Naive thymus-derived CD4-positive, alpha-beta T cell (primary cell): ENCODE data around the gene HEXD. TPM values are rescaled to one million over a fixed set of nuclear protein-coding genes. Genes with fewer than 3 reads are reported as not detected.

Experiments used
- ATAC-seq: fragments of 150-1000 bp; cut with Tn5 transposase; 2 replicates; pipeline ENCODE4 v1.10.0; 2021; ENCODE audit warnings: mild to moderate bottlenecking, moderate library complexity
- CTCF ChIA-PET: fragments of 350-600 bp; sonication (Branson Sonifier 250); formaldehyde crosslinking; loops from one replicate; lab custom pipeline; 2021; ENCODE audit warnings: antibody characterized with exemption; lab: Charles Lee
- POLR2A ChIA-PET: fragments of 350-600 bp; sonication (Branson Sonifier 250); formaldehyde crosslinking; loops from one replicate; lab custom pipeline; 2021; ENCODE audit warnings: antibody characterized with exemption, inconsistent platforms; lab: Charles Lee
- DNase-seq, 9 donors: peaks; one replicate each; pipeline versions ENCODE4 v3.0.0 to v3.0.0-alpha.2; 2020 to 2022; ENCODE audit warnings: mixed read lengths in 1 of 9
- H3K27ac ChIP-seq: one replicate; pipeline ENCODE4 v1.7.0; 2013; ENCODE audit warnings: mild to moderate bottlenecking, low read depth, low read length, moderate library complexity
- H3K27me3 ChIP-seq, 2 donors: one replicate each; pipeline ENCODE4 v1.7.0; 2013; ENCODE audit warnings: low read length in 2 of 2, mild to moderate bottlenecking in 2 of 2, moderate library complexity in 2 of 2; ENCODE audit not compliant: control insufficient read depth in 2 of 2, insufficient read depth in 2 of 2
- H3K36me3 ChIP-seq, 3 experiments: 1 replicate in 2 of 3; 2 replicates in 1 of 3; pipeline ENCODE4 v1.7.0; 2013; ENCODE audit warnings: low read length in 3 of 3, mild to moderate bottlenecking in 3 of 3, moderate library complexity in 1 of 3; ENCODE audit not compliant: insufficient read depth in 3 of 3, control insufficient read depth in 2 of 3
- H3K4me1 ChIP-seq, 2 donors: one replicate each; pipeline ENCODE4 v1.7.0; 2013; ENCODE audit warnings: low read length in 2 of 2, mild to moderate bottlenecking in 2 of 2, moderate library complexity in 1 of 2; ENCODE audit not compliant: control insufficient read depth in 2 of 2, insufficient read depth in 2 of 2
- H3K4me3 ChIP-seq: 2 replicates; pipeline ENCODE4 v1.7.0; 2013; ENCODE audit warnings: mild to moderate bottlenecking, low read length
- H3K9me3 ChIP-seq, 3 experiments: 1 replicate in 2 of 3; 2 replicates in 1 of 3; pipeline ENCODE4 v1.7.0; 2013; ENCODE audit warnings: low read length in 3 of 3; ENCODE audit not compliant: control insufficient read depth in 2 of 3
- H3K27ac Mint-ChIP-seq, 9 donors: one replicate each; pipeline ENCODE4 v1.8.0; 2020 to 2022; ENCODE audit warnings: mixed read lengths in 9 of 9, mild to moderate bottlenecking in 8 of 9, moderate library complexity in 5 of 9, inconsistent platforms in 2 of 9
- H3K27me3 Mint-ChIP-seq, 5 donors: one replicate each; pipeline ENCODE4 v1.8.0; 2021 to 2022; ENCODE audit warnings: mixed read lengths in 5 of 5, mild to moderate bottlenecking in 1 of 5
- H3K36me3 Mint-ChIP-seq, 5 donors: one replicate each; pipeline ENCODE4 v1.8.0; 2020 to 2022; ENCODE audit warnings: mixed read lengths in 5 of 5, mild to moderate bottlenecking in 3 of 5, inconsistent platforms in 1 of 5
- H3K4me1 Mint-ChIP-seq, 7 donors: one replicate each; pipeline ENCODE4 v1.8.0; 2020 to 2022; ENCODE audit warnings: mixed read lengths in 7 of 7, mild to moderate bottlenecking in 3 of 7, inconsistent platforms in 1 of 7
- H3K4me3 Mint-ChIP-seq, 10 donors: one replicate each; pipeline ENCODE4 v1.8.0; 2020 to 2022; ENCODE audit warnings: mild to moderate bottlenecking in 10 of 10, mixed read lengths in 10 of 10, moderate library complexity in 6 of 10, inconsistent platforms in 2 of 10
- H3K9me3 Mint-ChIP-seq, 11 donors: one replicate each; pipeline ENCODE4 v1.8.0; 2020 to 2022; ENCODE audit warnings: mixed read lengths in 11 of 11, mild to moderate bottlenecking in 4 of 11, inconsistent platforms in 1 of 11, moderate library complexity in 1 of 11
- intact Hi-C, 2 donors: fragments of 100-400 bp; cut with micrococcal nuclease; formaldehyde crosslinking; loops; one replicate each; pipeline ENCODE4 v1.15.1; 2023
- polyA plus RNA-seq, 2 donors: library from polyadenylated mRNA; unstranded; fragments of 300-500 nt; fragmentation: Illumina TruSeq; gene quantifications; one replicate each; pipeline ENCODE4 v1.2.3, GENCODE V29; 2021
- total RNA-seq, 6 experiments: library from RNA in 5 of 6; stranded (reverse) in 5 of 6; gene quantifications; 1 replicate in 5 of 6; 2 replicates in 1 of 6; pipeline ENCODE4 v1.2.3 and lab custom pipeline; 2021 to 2026

Gene HEXD
- total and polyA plus RNA-seq, 7 experiments from 2014 or later: 12.5 to 153 (median 66.8) TPM

DNA sequence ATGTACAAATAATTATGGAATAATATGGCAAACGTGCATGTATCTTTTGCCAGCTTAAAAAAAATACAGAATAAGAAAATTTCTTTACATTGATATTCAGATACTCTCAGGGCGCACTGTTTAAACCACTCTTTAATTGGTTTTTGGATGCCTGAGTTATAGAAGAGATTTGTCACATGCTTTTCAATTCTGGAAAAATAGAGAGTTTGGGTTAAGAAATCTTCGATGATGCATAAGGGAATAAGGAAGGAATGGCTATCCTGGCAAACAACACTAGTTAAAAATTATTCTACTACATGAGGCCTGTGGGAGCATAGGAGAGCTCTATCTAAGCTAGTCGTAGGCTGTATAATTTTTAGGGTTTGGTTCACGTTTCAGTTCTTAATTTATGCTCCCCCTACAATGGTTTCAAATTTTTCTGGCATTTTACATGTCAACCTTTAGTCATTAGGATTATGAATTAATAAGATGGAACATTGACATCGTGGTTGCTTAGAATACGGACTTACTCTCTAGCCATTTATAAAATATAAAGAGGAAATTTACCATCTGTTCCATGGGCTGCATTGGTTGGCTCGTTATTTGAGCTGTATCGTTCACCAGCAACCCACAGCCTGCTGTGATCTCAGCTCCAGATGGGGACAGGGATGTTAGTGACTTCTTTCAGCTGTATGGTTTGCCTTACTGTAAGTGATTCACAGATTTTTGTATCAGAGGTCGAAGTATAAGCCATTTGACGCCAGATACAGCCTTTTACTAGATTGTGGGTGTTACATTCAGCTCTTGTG, 56.3 kb downstream of the HEXD start:
- peaks cover 0 to 25% (median 4%) of the 10 kb centered on the region in 7 donors for H3K4me1 Mint-ChIP-seq
- peak overlapping the region in 1 of 9 donors; percentile 64 for H3K27ac Mint-ChIP-seq

DNA sequence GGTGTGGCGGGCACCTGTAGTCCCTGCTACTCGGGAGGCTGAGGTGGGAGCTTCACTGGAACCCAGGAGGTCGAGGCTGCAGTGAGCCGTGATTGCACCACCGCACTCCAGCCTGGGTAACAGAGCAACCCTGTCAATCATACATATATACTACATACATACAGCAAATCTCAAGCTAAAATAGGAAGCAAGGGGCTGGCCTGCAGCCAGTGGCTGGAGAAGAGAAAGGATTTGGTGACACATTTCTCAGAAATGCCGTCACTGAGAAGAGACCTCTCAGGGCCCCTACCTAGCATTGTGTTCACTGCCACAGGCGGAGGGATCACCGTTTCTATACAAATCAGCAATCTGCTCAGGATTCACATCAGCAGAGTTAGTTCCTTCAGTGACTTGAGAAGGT, 57.3 kb downstream of the HEXD start:
- intact Hi-C loops: no loop called here
- H3K27me3 Mint-ChIP-seq: no peaks in the 10 kb centered on the region
- DNase-seq: no peak
- CTCF ChIA-PET: no interaction called here
- no peak overlapping the region for H3K27ac Mint-ChIP-seq
- H3K4me3 Mint-ChIP-seq: no peak overlapping the region
- H3K9me3 ChIP-seq: no peaks in the 10 kb centered on the region
- ATAC-seq: no peak
- POLR2A ChIA-PET: no interaction called here
- H3K36me3 Mint-ChIP-seq: peaks cover 0 to 28% (median 7%) of the 10 kb centered on the region in 5 donors
- peaks cover 0 to 1% (median 0%) of the 10 kb centered on the region in 11 donors for H3K9me3 Mint-ChIP-seq
- H3K36me3 ChIP-seq: peaks cover 0 to 63% (median 10%) of the 10 kb centered on the region in 3 experiments
- H3K27me3 ChIP-seq: no peaks in the 10 kb centered on the region
- no peaks in the 10 kb centered on the region for H3K4me1 ChIP-seq
- H3K27ac ChIP-seq: no peak overlapping the region
- H3K4me1 Mint-ChIP-seq: peaks cover 0 to 22% (median 4%) of the 10 kb centered on the region in 7 donors
- no peak overlapping the region for H3K4me3 ChIP-seq

More for the DNA sequence above, 56.3 kb downstream of the HEXD start:
- no peaks in the 10 kb centered on the region for H3K27me3 Mint-ChIP-seq
- H3K9me3 ChIP-seq: no peaks in the 10 kb centered on the region
- H3K4me1 ChIP-seq: no peaks in the 10 kb centered on the region
- ChIA-PET CTCF (no interaction called here), POLR2A (interaction anchor here (0.8 to 1.0 kb wide), 2 partner anchors 14 to 207 kb away, joined by 3 to 4 read pairs; no protein-coding TSS in a partner anchor)
- no peaks in the 10 kb centered on the region for H3K27me3 ChIP-seq
- H3K9me3 Mint-ChIP-seq: peaks cover 0 to 1% (median 0%) of the 10 kb centered on the region in 11 donors
- peaks cover 3 to 29% (median 11%) of the 10 kb centered on the region in 5 donors for H3K36me3 Mint-ChIP-seq
- H3K4me3 Mint-ChIP-seq: no peak overlapping the region
- ATAC-seq (no peak), DNase-seq (no peak)
- H3K36me3 ChIP-seq: peaks cover 0 to 60% (median 10%) of the 10 kb centered on the region in 3 experiments
- intact Hi-C loops: no loop called here
- H3K27ac ChIP-seq: no peak overlapping the region
- H3K4me3 ChIP-seq: no peak overlapping the region

DNA sequence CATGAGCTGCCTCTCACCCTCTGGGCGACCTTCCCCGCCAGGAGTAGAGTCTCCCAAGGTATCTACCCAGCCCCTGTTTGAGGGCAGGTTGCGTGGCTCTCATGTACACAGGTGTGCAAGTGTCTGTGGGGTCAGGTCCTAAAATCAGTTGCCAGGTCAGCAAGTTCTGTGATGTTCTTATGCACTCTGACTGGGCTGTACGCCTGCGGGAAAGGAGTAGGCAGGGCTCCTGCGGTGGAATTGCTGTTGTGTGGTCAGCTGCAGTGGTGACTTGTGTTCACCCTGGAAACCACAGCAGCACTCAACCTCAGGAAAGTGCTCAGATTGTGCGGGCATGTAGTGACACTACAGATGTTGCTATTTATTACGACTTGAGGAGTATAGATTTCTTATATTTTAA, 59.8 kb downstream of the HEXD start:
- Mint-ChIP-seq H3K4me3 (peak overlapping the region in 1 of 10 donors; percentile 29), H3K27me3 (no peaks in the 10 kb centered on the region), H3K36me3 (peaks cover 3 to 27% (median 9%) of the 10 kb centered on the region in 5 donors), H3K27ac (peak overlapping the region in 3 of 9 donors; percentile 6 to 51 (median 38)), H3K4me1 (peaks cover 0 to 27% (median 2%) of the 10 kb centered on the region in 7 donors), H3K9me3 (peaks cover 0 to 1% (median 0%) of the 10 kb centered on the region in 11 donors)
- ATAC-seq: no peak
- intact Hi-C loops: no loop called here
- H3K36me3 ChIP-seq: peaks cover 0 to 78% (median 17%) of the 10 kb centered on the region in 3 experiments
- ChIA-PET CTCF (no interaction called here), POLR2A (no interaction called here)
- H3K4me3 ChIP-seq: no peak overlapping the region
- no peaks in the 10 kb centered on the region for H3K4me1 ChIP-seq
- no peak for DNase-seq
- H3K27me3 ChIP-seq: no peaks in the 10 kb centered on the region
- H3K27ac ChIP-seq: no peak overlapping the region
- no peaks in the 10 kb centered on the region for H3K9me3 ChIP-seq

GRCh38 chr17:82479602-82480001, 61.5 kb downstream of the HEXD start:
- CTCF ChIA-PET: no interaction called here
- H3K36me3 Mint-ChIP-seq: peaks cover 3 to 31% (median 10%) of the 10 kb centered on the region in 5 donors
- Histone ChIP-seq H3K4me1 (no peaks in the 10 kb centered on the region), H3K27ac (no peak overlapping the region), H3K4me3 (no peak overlapping the region), H3K27me3 (no peaks in the 10 kb centered on the region), H3K9me3 (no peaks in the 10 kb centered on the region), H3K36me3 (peaks cover 0 to 85% (median 13%) of the 10 kb centered on the region in 3 experiments)
- intact Hi-C loops: loop anchor here in 1 of 2 donors (2.0 kb wide), 1 partner anchor 71 kb away; no protein-coding TSS in a partner anchor
- no peak for ATAC-seq
- H3K27ac Mint-ChIP-seq: peak overlapping the region in 4 of 9 donors; percentile 14 to 82 (median 32)
- peaks cover 0 to 27% (median 2%) of the 10 kb centered on the region in 7 donors for H3K4me1 Mint-ChIP-seq
- no peaks in the 10 kb centered on the region for H3K27me3 Mint-ChIP-seq
- H3K4me3 Mint-ChIP-seq: no peak overlapping the region
- POLR2A ChIA-PET: interaction anchor here (1.8 kb wide), 1 partner anchor 22 kb away, joined by 5 read pairs; the partner anchor contains the start of gene NARF
- DNase-seq: no peak
- peaks cover 0 to 1% (median 0%) of the 10 kb centered on the region in 11 donors for H3K9me3 Mint-ChIP-seq

GRCh38 chr17:82480318-82480717, 62.2 kb downstream of the HEXD start:
- ChIA-PET POLR2A (interaction anchor here (1.8 kb wide), 1 partner anchor 22 kb away, joined by 5 read pairs; the partner anchor contains the start of gene NARF), CTCF (no interaction called here)
- Mint-ChIP-seq H3K27me3 (no peaks in the 10 kb centered on the region), H3K27ac (no peak overlapping the region), H3K36me3 (peaks cover 3 to 38% (median 13%) of the 10 kb centered on the region in 5 donors), H3K4me1 (peaks cover 0 to 34% (median 2%) of the 10 kb centered on the region in 7 donors), H3K9me3 (peaks cover 0 to 1% (median 0%) of the 10 kb centered on the region in 11 donors), H3K4me3 (no peak overlapping the region)
- no peaks in the 10 kb centered on the region for H3K4me1 ChIP-seq
- H3K4me3 ChIP-seq: no peak overlapping the region
- H3K27me3 ChIP-seq: no peaks in the 10 kb centered on the region
- DNase-seq (no peak), ATAC-seq (no peak)
- H3K9me3 ChIP-seq: no peaks in the 10 kb centered on the region
- peaks cover 0 to 85% (median 16%) of the 10 kb centered on the region in 3 experiments for H3K36me3 ChIP-seq
- no peak overlapping the region for H3K27ac ChIP-seq
- intact Hi-C loops: loop anchor here in 1 of 2 donors (2.0 kb wide), 1 partner anchor 70 kb away; no protein-coding TSS in a partner anchor

- Histone ChIP-seq H3K4me1 (peaks cover 0 to 7% of the 10 kb centered on the region in 2 donors), H3K4me3 (no peak overlapping the region), H3K36me3 (peaks cover 0 to 96% (median 16%) of the 10 kb centered on the region in 3 experiments), H3K9me3 (no peaks in the 10 kb centered on the region), H3K27me3 (no peaks in the 10 kb centered on the region), H3K27ac (no peak overlapping the region)
- ATAC-seq: no peak
- peaks cover 0 to 42% (median 9%) of the 10 kb centered on the region in 7 donors for H3K4me1 Mint-ChIP-seq
- H3K9me3 Mint-ChIP-seq: peaks cover 0 to 1% (median 0%) of the 10 kb centered on the region in 11 donors
- ChIA-PET POLR2A (no interaction called here), CTCF (no interaction called here)
- H3K27me3 Mint-ChIP-seq: no peaks in the 10 kb centered on the region
- no peak for DNase-seq
- H3K4me3 Mint-ChIP-seq: no peak overlapping the region
- H3K36me3 Mint-ChIP-seq: peaks cover 3 to 48% (median 13%) of the 10 kb centered on the region in 5 donors
- intact Hi-C loops: no loop called here
- no peak overlapping the region for H3K27ac Mint-ChIP-seq
Measured at GRCh38 chr17:82483204-82483660, 65.1 kb downstream of the HEXD start.
